HepG2 (cell line): ENCODE results near the gene MBD3L2B. TPM values are rescaled to one million over a fixed set of nuclear protein-coding genes. Genes with fewer than 3 reads are reported as not detected.
A peak's percentile ranks its signal among the peaks of the same experiment; 100 is the strongest.
"Not testable (repeated sequence)": the region's sequence is repeated elsewhere in the genome, so short reads cannot be mapped to it uniquely, and the experiment has no call there.

Experiments
- ATAC-seq: fragments of 200-7000 bp; cut with Tn5 transposase; 3 replicates; pipeline ENCODE4 v1.9.1; 2020; ENCODE audit warnings: mild to moderate bottlenecking, moderate library complexity
- BruUV-seq: library from RNA; stranded (reverse); fragments of 400-500 nt; replicated peaks from 2 replicates; lab custom pipeline; 2021; lab: Mats Ljungman, UMichigan
- CTCF ChIA-PET: fragments of 300-600 bp; formaldehyde crosslinking; extraction: SDS; loops from one replicate; lab custom pipeline; 2021; ENCODE audit warnings: low total read pairs, inconsistent platforms, low intra/inter-chr PET ratio; lab: Yijun Ruan, JAX
- POLR2A ChIA-PET: fragments of 350-600 bp; sonication (Branson Sonifier 250); formaldehyde crosslinking; loops from one replicate; lab custom pipeline; 2020; ENCODE audit warnings: antibody characterized with exemption, inconsistent platforms; lab: Yijun Ruan, JAX
- DNase-seq: peaks from one replicate; pipeline ENCODE4 v3.0.0-alpha.2; 2015; ENCODE audit warnings: low spot score
- FAIRE-seq: peaks from 3 replicates; lab custom pipeline; 2011; peaks lifted over from hg19 to GRCh38; lab: Jason Lieb, UNC
- H2AFZ ChIP-seq: one replicate; pipeline ENCODE4 v1.6.1; 2011; ENCODE audit warnings: low read length, inconsistent platforms
- H3K27ac ChIP-seq: fragments of 300-600 bp; 3 replicates; pipeline ENCODE4 v1.8.0; 2011; ENCODE audit warnings: mixed run types, mild to moderate bottlenecking, mixed read lengths, low read length, inconsistent platforms; ENCODE audit not compliant: insufficient read depth; ENCODE audit errors: extremely low read length
- H3K27me3 ChIP-seq, 2 experiments: fragments of 200-600 bp in 1 of 2; 2 replicates in 1 of 2; 3 replicates in 1 of 2; pipeline versions ENCODE4 v1.6.0 to v1.8.0; 2011; ENCODE audit warnings: low read length in 2 of 2, mild to moderate bottlenecking in 2 of 2, moderate library complexity in 2 of 2, inconsistent platforms in 1 of 2; ENCODE audit not compliant: insufficient read depth in 2 of 2, control insufficient read depth in 1 of 2
- H3K36me3 ChIP-seq, 2 experiments: fragments of 200-600 bp in 1 of 2; replicated peaks in 1 of 2; 2 replicates in 1 of 2; 3 replicates in 1 of 2; pipeline versions ENCODE4 v1.5.1 to v1.8.0; 2011; ENCODE audit warnings: low read length in 2 of 2, inconsistent platforms in 1 of 2; ENCODE audit not compliant: insufficient read depth in 2 of 2, control insufficient read depth in 1 of 2
- H3K4me1 ChIP-seq: 2 replicates; pipeline ENCODE4 v1.5.1; 2012; ENCODE audit warnings: low read length, inconsistent platforms; ENCODE audit not compliant: insufficient read depth
- H3K4me2 ChIP-seq: 2 replicates; pipeline ENCODE4 v1.6.0; 2011; ENCODE audit warnings: low read depth, low read length, inconsistent platforms
- H3K4me3 ChIP-seq, 3 experiments: fragments of 200-600 bp in 1 of 3; sonication (generic), shearing (Covaris generic) in 1 of 3; replicated peaks in 1 of 3; 2 replicates each; pipeline ENCODE4 v1.5.1; 2011 to 2016; ENCODE audit warnings: low read length in 3 of 3, inconsistent platforms in 2 of 3, low read depth in 2 of 3, mild to moderate bottlenecking in 2 of 3, control low read depth in 1 of 3, mixed read lengths in 1 of 3; ENCODE audit not compliant: insufficient read depth in 1 of 3
- H3K79me2 ChIP-seq: one replicate; pipeline ENCODE4 v1.6.1; 2011; ENCODE audit warnings: low read length, inconsistent platforms; ENCODE audit not compliant: insufficient read depth
- H3K9ac ChIP-seq: 2 replicates; pipeline ENCODE4 v1.6.0; 2011; ENCODE audit warnings: mild to moderate bottlenecking, low read depth, low read length, inconsistent platforms; ENCODE audit not compliant: insufficient read depth
- H3K9me3 ChIP-seq: 2 replicates; pipeline ENCODE4 v1.5.1; 2012; ENCODE audit warnings: mild to moderate bottlenecking, low read length
- H4K20me1 ChIP-seq: 2 replicates; pipeline ENCODE4 v1.6.0; 2011; ENCODE audit warnings: inconsistent platforms, mild to moderate bottlenecking, low read length, moderate library complexity; ENCODE audit not compliant: insufficient read depth
- MAFK ChIP-seq, 2 experiments: IDR thresholded peaks in 1 of 2; conservative IDR thresholded peaks in 1 of 2; 2 replicates each; pipeline ENCODE4 v1.6.1; 2011; ENCODE audit warnings: improper control_type of control experiment in 2 of 2, low read length in 2 of 2
- WGBS: methylation state at CpG from one replicate; pipeline ENCODE4 v1.1.6; 2017; ENCODE audit warnings: low lambda C conversion rate; 5-methylcytosine and 5-hydroxymethylcytosine counted together
- in situ Hi-C: cut with HindIII; loops from 2 replicates; pipeline ENCODE4 v1.10.0; 2017; ENCODE audit warnings: low pct_unique_long_range_greater_than_20kb; ENCODE audit not compliant: extremely low pct_ligation_motif_present
- intact Hi-C: fragments of 100-400 bp; cut with micrococcal nuclease; formaldehyde crosslinking; loops from one replicate; pipeline ENCODE4 v1.10.0; 2022; ENCODE audit not compliant: unreplicated experiment
- polyA plus RNA-seq, 8 experiments: library from polyadenylated mRNA; depleted of rRNA in 3 of 8; stranded (reverse) in 7 of 8; unstranded in 1 of 8; fragments of >200 nt; fragmentation: Illumina TruSeq in 4 of 8; extraction: Trizol in 4 of 8; gene quantifications; 2 replicates each; pipeline versions ENCODE4 v1.2.1 to v1.2.3, GENCODE V29; 2011 to 2016; ENCODE audit warnings: low read depth in 4 of 8, missing spikeins in 1 of 8, mixed read lengths in 1 of 8; ENCODE audit not compliant: insufficient read depth in 1 of 8
- total RNA-seq, 5 experiments: library from RNA; depleted of rRNA; stranded (reverse); fragments of >200 nt; fragmentation: Illumina TruSeq; extraction: Trizol; gene quantifications; 2 replicates each; pipeline ENCODE4 v1.2.3, GENCODE V29; 2016; ENCODE audit warnings: low read depth in 1 of 5

The MBD3L2B gene
- total and polyA plus RNA-seq, 2 of the 13 experiments (the other 11 are each of a cell fraction or from before 2014, with no cell fraction given) = not detected

DNA sequence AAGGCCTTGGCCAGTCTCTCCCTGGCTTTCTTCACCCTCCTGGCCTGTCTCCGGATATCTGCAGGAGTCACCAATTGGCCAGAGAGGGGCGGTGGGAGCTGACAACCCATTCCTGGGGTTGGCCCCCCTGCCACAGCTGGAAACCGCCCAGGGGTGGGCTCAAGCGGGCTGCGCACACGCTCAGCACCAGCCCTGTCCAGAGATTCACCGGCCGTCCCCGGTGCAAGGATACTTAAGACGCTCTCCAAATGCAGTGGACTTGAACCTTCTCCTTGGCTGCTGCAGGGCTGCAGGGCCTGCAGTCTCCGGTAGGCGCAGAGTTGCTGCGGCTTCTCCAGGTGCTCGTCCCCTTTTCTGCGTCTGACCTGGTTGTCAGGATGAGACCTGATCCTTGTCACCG, 35.1 kb upstream of the MBD3L2B start:
- H3K4me3 ChIP-seq, H4K20me1 ChIP-seq, FAIRE-seq, H3K27ac ChIP-seq, H2AFZ ChIP-seq, POLR2A ChIA-PET, H3K79me2 ChIP-seq, H3K4me2 ChIP-seq, H3K9ac ChIP-seq, intact Hi-C loops, H3K4me1 ChIP-seq, BruUV-seq, CTCF ChIA-PET, DNase-seq, H3K36me3 ChIP-seq, ATAC-seq, in situ Hi-C loops, H3K27me3 ChIP-seq, H3K9me3 ChIP-seq: not testable (repeated sequence)
- WGBS = 77% methylated on average over 7 of the region's 16 CpGs

DNA sequence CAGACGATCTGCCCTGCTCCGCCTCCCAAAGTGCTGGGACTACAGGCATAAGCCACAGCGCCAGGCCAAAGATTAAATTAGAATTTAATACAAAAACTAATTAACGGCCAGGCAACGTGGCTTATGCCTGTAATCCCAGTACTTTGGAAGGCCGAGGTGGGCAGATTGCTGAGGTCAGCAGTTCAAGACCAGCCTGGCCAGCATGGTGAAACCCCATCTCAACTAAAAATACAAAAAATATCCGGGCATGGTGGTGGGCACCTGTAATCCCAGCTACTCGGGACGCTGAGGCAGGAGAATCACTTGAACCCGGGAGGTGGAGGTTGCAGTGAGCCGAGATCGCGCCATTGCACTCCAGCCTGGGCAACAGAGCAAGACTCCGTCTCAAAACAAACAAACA, 34.4 kb upstream of the MBD3L2B start:
- H3K9ac ChIP-seq, in situ Hi-C loops, BruUV-seq, CTCF ChIA-PET, H3K27ac ChIP-seq, H3K4me3 ChIP-seq, H3K4me2 ChIP-seq, intact Hi-C loops, H3K4me1 ChIP-seq, H3K27me3 ChIP-seq, H4K20me1 ChIP-seq, H3K79me2 ChIP-seq, H3K36me3 ChIP-seq, FAIRE-seq, H3K9me3 ChIP-seq, POLR2A ChIA-PET, ATAC-seq, DNase-seq, H2AFZ ChIP-seq: not testable (repeated sequence)
- WGBS = 68% methylated on average over 12 of the region's 14 CpGs
- peak in 1 of 2 experiments; percentile 51; a peak in 2 of 4 replicates for TF ChIP-seq MAFK (conservative IDR thresholded peaks at IDR 0.05 in 1 of 2, IDR thresholded peaks at IDR 0.05 in 1 of 2; ENCODE audit: low read length in 2 of 2)

DNA sequence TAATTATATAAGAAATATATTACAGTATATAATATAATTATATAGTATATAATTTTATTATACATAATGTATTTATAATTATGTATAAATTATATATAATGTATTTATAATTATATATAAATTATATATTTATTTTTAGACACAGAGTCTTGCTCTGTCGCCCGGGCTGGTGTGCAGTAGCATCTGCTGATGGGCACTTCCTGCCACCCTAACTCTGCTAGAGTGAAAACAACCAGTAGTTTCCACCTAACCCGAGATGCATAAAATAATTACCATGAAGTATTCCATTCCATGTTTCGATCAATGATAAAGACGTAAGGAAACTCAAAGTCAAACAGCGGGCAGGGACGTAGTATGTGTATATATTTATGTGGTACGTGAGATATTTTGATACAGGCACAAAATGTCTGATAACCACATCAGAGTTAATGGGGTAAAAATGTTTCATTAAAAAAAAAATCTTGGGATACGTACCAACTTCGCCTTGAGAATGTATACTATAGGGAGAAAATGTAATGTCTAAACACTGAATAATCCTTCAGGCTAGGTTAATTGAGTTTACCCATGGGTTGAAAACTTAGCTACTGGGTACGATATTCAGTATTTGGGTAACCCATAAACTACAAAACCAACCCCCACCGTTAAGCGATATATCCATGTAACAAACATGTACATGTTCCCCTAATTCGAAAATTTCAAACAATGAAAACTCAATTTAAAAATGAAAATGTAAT, 33.6 kb upstream of the MBD3L2B start:
- H3K4me2 ChIP-seq, BruUV-seq, H3K27ac ChIP-seq, DNase-seq, POLR2A ChIA-PET, in situ Hi-C loops, H2AFZ ChIP-seq, intact Hi-C loops, H3K4me1 ChIP-seq, H3K9ac ChIP-seq, H4K20me1 ChIP-seq, ATAC-seq, H3K79me2 ChIP-seq, FAIRE-seq, H3K9me3 ChIP-seq, H3K36me3 ChIP-seq, H3K27me3 ChIP-seq, CTCF ChIA-PET, H3K4me3 ChIP-seq: not testable (repeated sequence)
- WGBS = 76% methylated on average over 14 of the region's 14 CpGs

DNA sequence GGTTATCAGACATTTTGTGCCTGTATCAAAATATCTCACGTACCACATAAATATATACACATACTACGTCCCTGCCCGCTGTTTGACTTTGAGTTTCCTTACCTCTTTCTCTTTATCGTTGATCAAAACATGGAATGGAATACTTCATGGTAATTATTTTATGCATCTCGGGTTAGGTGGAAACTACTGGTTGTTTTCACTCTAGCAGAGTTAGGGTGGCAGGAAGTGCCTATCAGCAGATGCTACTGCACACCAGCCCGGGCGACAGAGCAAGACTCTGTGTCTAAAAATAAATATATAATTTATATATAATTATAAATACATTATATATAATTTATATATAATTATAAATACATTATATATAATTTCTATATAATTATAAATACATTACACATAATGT, 31.7 kb upstream of the MBD3L2B start:
- FAIRE-seq, H2AFZ ChIP-seq, in situ Hi-C loops, CTCF ChIA-PET, H4K20me1 ChIP-seq, H3K9me3 ChIP-seq, H3K9ac ChIP-seq, H3K36me3 ChIP-seq, ATAC-seq, intact Hi-C loops, DNase-seq, H3K4me2 ChIP-seq, H3K27ac ChIP-seq, POLR2A ChIA-PET, H3K4me3 ChIP-seq, H3K79me2 ChIP-seq, BruUV-seq, H3K27me3 ChIP-seq, H3K4me1 ChIP-seq: not testable (repeated sequence)
- 71% methylated on average over 7 of the region's 7 CpGs for WGBS
